Measurements from ENCODE around the gene TRIM69.
"Not testable (repeated sequence)": the region's sequence is repeated elsewhere in the genome, so short reads cannot be mapped to it uniquely, and the experiment has no call there.

TRIM69 gene

DNA sequence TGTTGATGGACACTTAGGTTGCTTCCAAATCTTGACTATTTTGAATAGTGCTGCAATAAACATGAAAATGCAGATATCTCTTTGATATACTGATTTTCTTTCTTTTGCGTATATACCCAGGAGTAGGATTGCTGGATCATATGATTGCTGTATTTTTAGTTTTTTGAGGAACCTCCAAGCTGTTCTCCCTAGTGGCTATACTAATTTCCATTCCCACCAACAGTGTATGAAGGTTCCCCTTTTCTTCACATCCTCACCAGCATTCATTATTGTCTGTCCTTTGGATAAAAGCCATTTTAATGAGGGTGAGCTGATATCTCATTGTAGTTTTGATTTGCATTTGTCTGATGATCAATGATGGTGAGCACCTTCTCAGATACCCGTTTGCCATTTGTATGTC, 37.7 kb upstream of the TRIM69 start:
- Histone ChIP-seq H3K36me3 (no peaks in the 10 kb centered on the region), H3K4me1 (no peaks in the 10 kb centered on the region), H3K4me3 (ENCODE audit: low read depth, low read length) (no peak overlapping the region), H3K9me3 (peaks cover 3% of the 10 kb centered on the region; the same call in 1 of the 2 replicates), H3K27me3 (peaks cover 3% of the 10 kb centered on the region)
- TF ChIP-seq, protein P1, sequence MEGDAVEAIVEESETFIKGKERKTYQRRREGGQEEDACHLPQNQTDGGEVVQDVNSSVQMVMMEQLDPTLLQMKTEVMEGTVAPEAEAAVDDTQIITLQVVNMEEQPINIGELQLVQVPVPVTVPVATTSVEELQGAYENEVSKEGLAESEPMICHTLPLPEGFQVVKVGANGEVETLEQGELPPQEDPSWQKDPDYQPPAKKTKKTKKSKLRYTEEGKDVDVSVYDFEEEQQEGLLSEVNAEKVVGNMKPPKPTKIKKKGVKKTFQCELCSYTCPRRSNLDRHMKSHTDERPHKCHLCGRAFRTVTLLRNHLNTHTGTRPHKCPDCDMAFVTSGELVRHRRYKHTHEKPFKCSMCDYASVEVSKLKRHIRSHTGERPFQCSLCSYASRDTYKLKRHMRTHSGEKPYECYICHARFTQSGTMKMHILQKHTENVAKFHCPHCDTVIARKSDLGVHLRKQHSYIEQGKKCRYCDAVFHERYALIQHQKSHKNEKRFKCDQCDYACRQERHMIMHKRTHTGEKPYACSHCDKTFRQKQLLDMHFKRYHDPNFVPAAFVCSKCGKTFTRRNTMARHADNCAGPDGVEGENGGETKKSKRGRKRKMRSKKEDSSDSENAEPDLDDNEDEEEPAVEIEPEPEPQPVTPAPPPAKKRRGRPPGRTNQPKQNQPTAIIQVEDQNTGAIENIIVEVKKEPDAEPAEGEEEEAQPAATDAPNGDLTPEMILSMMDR (IDR thresholded peaks at IDR 0.05; ENCODE audit: low read depth, low read length): no peak
- DNase-seq: no peak

DNA sequence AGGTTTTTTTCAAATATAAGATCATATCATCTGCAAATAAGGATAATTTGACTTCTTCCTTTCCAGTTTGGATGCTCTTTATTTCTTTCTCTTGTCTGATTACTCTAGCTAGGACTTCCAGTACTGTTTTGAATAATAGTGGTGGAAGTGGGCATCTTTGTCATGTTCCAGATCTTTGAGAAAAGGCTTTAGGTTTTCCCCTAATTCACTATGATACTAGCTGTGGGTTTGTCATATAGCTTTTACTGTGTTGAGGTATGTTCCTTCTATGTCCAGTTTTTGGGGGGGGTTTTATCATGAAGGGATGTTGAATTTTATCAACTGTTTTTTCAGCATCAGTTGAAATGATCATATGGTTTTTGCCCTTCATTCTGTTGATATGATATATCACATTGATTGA, 35.7 kb upstream of the TRIM69 start:
- not testable (repeated sequence) for H3K4me3 ChIP-seq (ENCODE audit: low read depth, low read length); H3K9me3 ChIP-seq

DNA sequence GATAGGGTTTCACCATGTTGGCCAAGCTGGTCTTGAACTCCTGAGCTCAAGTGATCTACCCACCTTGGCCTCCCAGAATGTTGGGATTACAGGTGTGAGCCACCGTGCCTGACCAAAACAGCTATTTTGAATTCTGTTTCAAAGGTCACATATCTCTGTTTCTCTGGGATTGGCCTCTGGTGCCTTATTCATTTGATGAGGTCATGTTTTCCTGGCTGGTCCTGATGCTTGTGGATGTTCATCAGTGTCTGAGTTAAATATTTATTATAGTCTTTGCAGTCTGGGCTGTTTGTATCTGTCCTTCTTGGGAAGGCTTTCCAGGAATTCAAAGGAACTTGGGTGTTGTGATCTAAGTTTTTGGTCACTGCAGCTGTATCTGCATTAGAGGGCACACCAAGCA, 30.3 kb upstream of the TRIM69 start:
- TF ChIP-seq, protein P1 (IDR thresholded peaks at IDR 0.05; ENCODE audit: low read depth, low read length): no peak
- Histone ChIP-seq H3K36me3 (no peaks in the 10 kb centered on the region), H3K27me3 (no peaks in the 10 kb centered on the region), H3K9me3 (peaks cover 3% of the 10 kb centered on the region; the same call in 1 of the 2 replicates), H3K4me1 (no peaks in the 10 kb centered on the region), H3K4me3 (ENCODE audit: low read depth, low read length) (no peak overlapping the region)
- DNase-seq: no peak

More for the DNA sequence above, 35.7 kb upstream of the TRIM69 start:
- not testable (repeated sequence) for H3K27me3 ChIP-seq, H3K4me1 ChIP-seq, H3K36me3 ChIP-seq, DNase-seq

DNA sequence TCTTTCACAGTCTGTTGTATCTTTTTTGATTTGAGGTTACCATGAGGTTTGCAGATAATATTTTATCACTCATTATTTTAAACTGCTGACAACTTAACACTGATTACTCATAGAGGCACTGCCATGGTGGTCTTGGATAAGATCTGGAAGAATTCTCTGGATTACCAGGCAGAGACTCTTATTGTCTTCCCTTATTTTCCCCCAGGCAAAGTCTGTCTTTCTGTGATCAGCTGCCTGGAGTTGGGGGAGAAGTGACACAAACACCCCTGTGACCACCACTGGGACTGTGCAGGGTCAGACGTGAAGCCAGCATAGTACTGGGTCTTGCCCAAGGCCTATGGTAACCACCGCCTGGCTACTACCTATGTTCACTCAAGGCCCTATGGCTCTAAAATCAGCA, 29.9 kb upstream of the TRIM69 start:
- Histone ChIP-seq H3K4me1 (no peaks in the 10 kb centered on the region), H3K27me3 (no peaks in the 10 kb centered on the region), H3K4me3 (ENCODE audit: low read depth, low read length) (no peak overlapping the region), H3K9me3 (peaks cover 3% of the 10 kb centered on the region; the same call in 1 of the 2 replicates), H3K36me3 (no peaks in the 10 kb centered on the region)
- TF ChIP-seq, protein P1 (IDR thresholded peaks at IDR 0.05; ENCODE audit: low read depth, low read length): no peak
- DNase-seq: no peak

DNA sequence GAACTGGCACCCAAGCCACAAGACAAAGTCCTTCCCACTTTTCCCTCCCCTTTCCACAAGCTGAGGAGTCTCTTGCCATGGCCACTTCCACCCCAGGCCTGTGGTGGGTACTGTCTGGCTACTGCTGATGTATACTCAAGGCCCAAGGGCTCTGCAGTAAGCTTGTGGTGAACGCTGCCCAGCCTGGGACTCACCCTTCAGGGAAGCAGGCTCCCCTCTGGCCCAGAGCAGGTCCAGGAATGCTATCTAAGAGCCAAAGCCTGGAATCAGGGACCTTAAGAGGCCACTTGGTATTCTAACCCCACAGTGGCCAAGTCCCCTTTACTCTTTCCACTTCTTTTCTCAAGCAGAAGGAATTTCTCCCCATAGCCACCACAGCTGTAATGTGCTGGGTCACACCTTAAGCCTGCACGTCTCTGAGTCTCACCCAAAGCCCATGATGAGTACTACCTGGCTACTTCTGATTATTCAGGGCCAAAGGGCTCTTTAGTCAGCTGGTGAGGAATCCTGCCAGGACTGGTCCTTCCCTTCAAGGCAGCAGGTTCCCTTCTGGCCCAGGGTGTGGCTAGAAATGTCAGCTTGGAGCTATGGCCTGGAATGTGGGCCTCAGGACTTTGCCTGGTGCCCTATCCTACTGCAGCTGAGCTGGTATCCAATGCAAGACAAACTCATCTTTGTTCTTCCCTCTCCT, 29.2 kb upstream of the TRIM69 start:
- no peaks in the 10 kb centered on the region for H3K4me1 ChIP-seq
- no peak overlapping the region for H3K4me3 ChIP-seq (ENCODE audit: low read depth, low read length)
- no peaks in the 10 kb centered on the region for H3K27me3 ChIP-seq
- TF ChIP-seq, protein P1 (IDR thresholded peaks at IDR 0.05; ENCODE audit: low read depth, low read length): no peak
- DNase-seq: no peak
- H3K9me3 ChIP-seq: no peaks in the 10 kb centered on the region
- H3K36me3 ChIP-seq: no peaks in the 10 kb centered on the region

- no peaks in the 10 kb centered on the region for H3K9me3 ChIP-seq
- peaks cover 6% of the 10 kb centered on the region for H3K36me3 ChIP-seq
- TF ChIP-seq, protein P1 (IDR thresholded peaks at IDR 0.05; ENCODE audit: low read depth, low read length): peak; percentile 49
- peak overlapping the region; percentile 87 for H3K4me3 ChIP-seq (ENCODE audit: low read depth, low read length)
- no peaks in the 10 kb centered on the region for H3K27me3 ChIP-seq
- DNase-seq: no peak
- H3K4me1 ChIP-seq: peaks cover 3% of the 10 kb centered on the region; the same call in 1 of the 2 replicates
These were observed 25.9 kb upstream of the TRIM69 start for GRCh38 chr15:44710236-44711095.

All from BE2C (cell line).